ENCODE results near the gene AASDHPPT. TPM values are rescaled to one million over a fixed set of nuclear protein-coding genes. Genes with fewer than 3 reads are reported as not detected.
A peak's percentile ranks its signal among the peaks of the same experiment; 100 is the strongest.

Gene AASDHPPT
- 10 to 100 TPM; 12.5 to 28.8 (median 18.7) TPM for total RNA-seq
- 10 to 100 TPM in 1 of 2 donors, 1 to 10 TPM in 1; 9.2 to 15.8 TPM for polyA plus RNA-seq

DNA sequence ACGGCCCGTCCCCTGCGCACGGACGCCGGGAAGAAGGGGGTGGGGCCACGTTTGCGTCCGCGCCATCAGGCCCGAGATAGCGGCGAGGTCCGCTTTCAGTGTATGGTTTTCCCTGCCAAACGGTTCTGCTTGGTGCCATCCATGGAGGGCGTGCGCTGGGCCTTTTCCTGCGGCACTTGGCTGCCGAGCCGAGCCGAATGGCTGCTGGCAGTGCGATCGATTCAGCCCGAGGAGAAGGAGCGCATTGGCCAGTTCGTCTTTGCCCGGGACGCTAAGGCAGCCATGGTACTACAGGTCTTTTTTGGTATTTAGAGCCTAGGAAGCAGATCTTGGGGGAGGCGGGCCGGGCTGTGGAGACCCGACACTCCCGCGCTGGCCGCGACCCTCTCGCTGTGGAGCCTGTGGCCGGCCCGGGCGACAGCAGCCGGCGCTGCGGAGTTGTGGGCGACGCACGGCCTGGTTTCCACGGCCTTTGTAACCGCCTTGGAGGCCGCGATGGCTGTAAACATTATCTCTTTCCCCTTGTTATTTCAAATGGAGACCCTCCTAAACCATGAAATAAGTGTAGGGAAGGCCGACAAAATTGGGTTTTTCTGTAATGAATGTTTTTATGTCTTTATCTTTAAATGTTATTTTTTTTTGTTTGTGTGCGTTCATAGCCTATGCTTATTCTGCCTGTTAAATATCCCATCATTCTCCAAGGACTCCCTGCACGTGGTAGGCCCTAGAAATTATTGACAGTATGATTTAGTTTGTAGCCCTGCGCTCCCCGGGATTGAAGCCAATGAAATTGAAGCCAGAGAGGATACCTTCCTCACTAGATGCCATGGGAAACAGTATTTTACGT is at the start of gene AASDHPPT:
TSS of gene AASDHPPT (plus strand) at position 54 of the 847 bp plus-strand sequence. CDS start at position 103, 49 bp downstream.
- peak within 1 kb of the TSS; percentile 58 to 81 (median 69) for H3K4me3 ChIP-seq
- ATAC-seq (peak; percentile 30 to 55 (median 43)), DNase-seq (peak in 5 of 6 donors; percentile 23 to 76 (median 40)), FAIRE-seq (no peak)
- no peaks in the 10 kb centered on the region for H3K27me3 ChIP-seq
- no peaks in the 10 kb centered on the region for H3K9me3 ChIP-seq
- H3K36me3 ChIP-seq, result peaks cover 0 to 11% (median 0%) of the 10 kb centered on the region in 3 donors
- 0% methylated on average over 55 of the region's 55 CpGs for WGBS, 2 donors
- intact Hi-C loops (cut with DNase I), result no loop called here
- H3K27ac ChIP-seq, result peak within 1 kb of the TSS; percentile 91 to 98 (median 94)
- no peak for TF ChIP-seq CTCF (IDR thresholded peaks at IDR 0.05)
- peaks cover 15 to 44% (median 42%) of the 10 kb centered on the region in 3 donors for H3K4me1 ChIP-seq

- WGBS, 2 donors, result 16 to 18% methylated on average over 4 of the region's 4 CpGs
- DNase-seq (no peak), ATAC-seq (peak; percentile 42 to 84 (median 62)), FAIRE-seq (no peak)
- TF ChIP-seq CTCF (IDR thresholded peaks at IDR 0.05), result no peak
- Histone ChIP-seq H3K27me3 (no peaks in the 10 kb centered on the region), H3K27ac (peak overlapping the region in 1 of 4 donors; percentile 24), H3K4me3 (no peak overlapping the region), H3K4me1 (peaks cover 0 to 10% (median 4%) of the 10 kb centered on the region in 3 donors), H3K36me3 (no peaks in the 10 kb centered on the region), H3K9me3 (no peaks in the 10 kb centered on the region)
- intact Hi-C loops (cut with DNase I), result no loop called here
Measured at GRCh38 chr11:106030609-106031008, 46.9 kb upstream of the AASDHPPT start.

DNA sequence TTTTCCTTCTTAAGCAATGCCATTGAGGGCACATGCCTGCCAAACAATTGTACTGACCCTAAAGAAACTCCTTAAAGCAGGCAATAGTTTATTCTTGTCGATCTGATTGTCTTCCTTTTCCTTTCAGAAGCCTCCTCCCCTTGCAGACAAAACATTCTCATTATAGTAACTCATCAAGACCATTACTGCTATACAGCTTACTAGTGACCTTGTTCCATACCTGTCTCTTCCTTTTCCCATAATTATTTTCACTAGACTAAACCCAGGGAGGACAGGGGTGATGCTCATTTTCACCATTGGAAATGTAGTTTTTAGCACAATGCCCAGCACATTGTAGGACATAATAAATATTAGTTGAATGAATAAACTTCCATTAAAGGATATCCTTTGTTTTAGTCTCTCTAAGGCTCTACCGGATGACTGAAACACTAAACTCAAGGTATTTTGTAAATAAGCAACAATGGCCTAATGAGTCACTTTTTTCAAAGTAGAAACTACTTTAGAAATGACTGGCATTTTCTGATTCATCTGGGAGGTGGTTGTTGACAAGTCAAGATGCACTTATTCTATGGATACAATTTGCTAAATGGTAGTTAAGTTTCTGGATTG is 46.2 kb upstream of the AASDHPPT start:
- TF ChIP-seq CTCF (IDR thresholded peaks at IDR 0.05), result no peak
- ATAC-seq (no peak), DNase-seq (no peak), FAIRE-seq (no peak)
- H3K4me3 ChIP-seq, result no peak overlapping the region
- H3K27ac ChIP-seq, result peak overlapping the region in 1 of 4 donors; percentile 24
- H3K9me3 ChIP-seq, result no peaks in the 10 kb centered on the region
- no peaks in the 10 kb centered on the region for H3K27me3 ChIP-seq
- intact Hi-C loops (cut with DNase I), result no loop called here
- H3K4me1 ChIP-seq, result peaks cover 0 to 10% (median 4%) of the 10 kb centered on the region in 3 donors
- WGBS, 2 donors, result 67 to 73% methylated on average over 2 of the region's 2 CpGs
- H3K36me3 ChIP-seq, result no peaks in the 10 kb centered on the region

DNA sequence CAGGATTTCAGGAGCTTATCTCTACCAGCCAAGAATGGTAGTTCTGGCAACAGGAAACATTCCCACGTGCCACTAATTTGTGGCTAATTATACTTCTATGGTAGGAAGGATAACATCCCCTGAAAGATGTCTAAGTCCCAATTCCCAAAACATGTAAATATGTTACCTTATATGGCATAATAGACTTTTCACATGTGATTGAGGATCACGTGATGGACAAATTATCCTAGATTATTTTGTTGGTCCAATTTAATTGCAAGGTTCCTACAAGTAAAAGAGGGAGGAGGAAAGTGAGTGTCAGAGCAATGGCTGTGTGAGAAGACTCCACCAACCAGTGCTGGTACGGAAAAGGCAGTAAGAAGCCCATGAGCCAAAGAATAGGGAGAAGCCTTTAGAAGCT is 45.5 kb upstream of the AASDHPPT start:
- FAIRE-seq, result no peak
- peaks cover 0 to 10% (median 4%) of the 10 kb centered on the region in 3 donors for H3K4me1 ChIP-seq
- no peak for ATAC-seq

More for the DNA sequence above, 45.5 kb upstream of the AASDHPPT start:
- DNase-seq, result no peak
- WGBS, 2 donors, result 77 to 84% methylated on average over 3 of the region's 3 CpGs
- intact Hi-C loops (cut with DNase I), result no loop called here
- no peak overlapping the region for H3K27ac ChIP-seq
- no peak for TF ChIP-seq CTCF (IDR thresholded peaks at IDR 0.05)
- no peaks in the 10 kb centered on the region for H3K27me3 ChIP-seq
- H3K9me3 ChIP-seq, result no peaks in the 10 kb centered on the region
- H3K36me3 ChIP-seq, result no peaks in the 10 kb centered on the region
- no peak overlapping the region for H3K4me3 ChIP-seq
